ENCODE measurements around the gene ARHGAP15. TPM values are rescaled to one million over a fixed set of nuclear protein-coding genes. Genes with fewer than 3 reads are reported as not detected.

Gene ARHGAP15
- total and polyA plus RNA-seq, 8 donors = 0.69 to 5.2 (median 1.5) TPM

- 65 to 70% methylated on average over 1 of the region's 1 CpG for WGBS, 2 donors
- FAIRE-seq = no peak
Measured at GRCh38 chr2:143466391-143466790, 337.2 kb downstream of the ARHGAP15 start.

DNA sequence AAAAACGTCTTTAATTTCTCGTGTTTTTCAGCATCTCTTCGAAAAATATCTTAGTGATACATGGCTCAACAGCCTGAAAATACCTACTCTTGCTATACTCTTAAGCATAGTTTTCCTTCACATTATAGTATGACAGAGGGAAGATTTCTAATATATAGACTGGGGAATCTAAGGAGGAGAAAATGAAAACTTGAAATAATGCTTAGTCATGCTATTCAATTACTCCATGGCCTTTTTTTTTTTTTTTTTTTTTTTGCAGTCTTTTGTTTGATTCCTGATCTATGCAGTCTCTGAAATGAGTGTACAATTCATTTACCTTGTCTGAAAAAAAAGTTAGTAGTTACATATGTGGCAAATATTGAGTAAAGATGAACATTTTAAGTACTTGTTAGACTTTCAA is 337.8 kb downstream of the ARHGAP15 start:
- Histone ChIP-seq H3K36me3 (no peaks in the 10 kb centered on the region), H3K27ac (no peak overlapping the region), H3K4me3 (no peak overlapping the region), H3K27me3 (no peaks in the 10 kb centered on the region), H3K9me3 (no peaks in the 10 kb centered on the region), H3K4me1 (no peaks in the 10 kb centered on the region)
- intact Hi-C loops (cut with DNase I) = no loop called here
- ATAC-seq (no peak), DNase-seq (no peak), FAIRE-seq (no peak)
- WGBS, 2 donors = 80 to 92% methylated on average over 3 of the region's 3 CpGs
- TF ChIP-seq, protein P1, sequence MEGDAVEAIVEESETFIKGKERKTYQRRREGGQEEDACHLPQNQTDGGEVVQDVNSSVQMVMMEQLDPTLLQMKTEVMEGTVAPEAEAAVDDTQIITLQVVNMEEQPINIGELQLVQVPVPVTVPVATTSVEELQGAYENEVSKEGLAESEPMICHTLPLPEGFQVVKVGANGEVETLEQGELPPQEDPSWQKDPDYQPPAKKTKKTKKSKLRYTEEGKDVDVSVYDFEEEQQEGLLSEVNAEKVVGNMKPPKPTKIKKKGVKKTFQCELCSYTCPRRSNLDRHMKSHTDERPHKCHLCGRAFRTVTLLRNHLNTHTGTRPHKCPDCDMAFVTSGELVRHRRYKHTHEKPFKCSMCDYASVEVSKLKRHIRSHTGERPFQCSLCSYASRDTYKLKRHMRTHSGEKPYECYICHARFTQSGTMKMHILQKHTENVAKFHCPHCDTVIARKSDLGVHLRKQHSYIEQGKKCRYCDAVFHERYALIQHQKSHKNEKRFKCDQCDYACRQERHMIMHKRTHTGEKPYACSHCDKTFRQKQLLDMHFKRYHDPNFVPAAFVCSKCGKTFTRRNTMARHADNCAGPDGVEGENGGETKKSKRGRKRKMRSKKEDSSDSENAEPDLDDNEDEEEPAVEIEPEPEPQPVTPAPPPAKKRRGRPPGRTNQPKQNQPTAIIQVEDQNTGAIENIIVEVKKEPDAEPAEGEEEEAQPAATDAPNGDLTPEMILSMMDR (IDR thresholded peaks at IDR 0.05) = no peak

More at GRCh38 chr2:143466391-143466790, 337.2 kb downstream of the ARHGAP15 start:
- no peak overlapping the region for H3K4me3 ChIP-seq
- H3K4me1 ChIP-seq = no peaks in the 10 kb centered on the region
- DNase-seq (no peak), ATAC-seq (no peak)
- no peaks in the 10 kb centered on the region for H3K36me3 ChIP-seq
- intact Hi-C loops (cut with DNase I) = no loop called here
- H3K9me3 ChIP-seq = no peaks in the 10 kb centered on the region
- no peak overlapping the region for H3K27ac ChIP-seq
- TF ChIP-seq, protein P1 (IDR thresholded peaks at IDR 0.05) = no peak
- H3K27me3 ChIP-seq = no peaks in the 10 kb centered on the region

DNA sequence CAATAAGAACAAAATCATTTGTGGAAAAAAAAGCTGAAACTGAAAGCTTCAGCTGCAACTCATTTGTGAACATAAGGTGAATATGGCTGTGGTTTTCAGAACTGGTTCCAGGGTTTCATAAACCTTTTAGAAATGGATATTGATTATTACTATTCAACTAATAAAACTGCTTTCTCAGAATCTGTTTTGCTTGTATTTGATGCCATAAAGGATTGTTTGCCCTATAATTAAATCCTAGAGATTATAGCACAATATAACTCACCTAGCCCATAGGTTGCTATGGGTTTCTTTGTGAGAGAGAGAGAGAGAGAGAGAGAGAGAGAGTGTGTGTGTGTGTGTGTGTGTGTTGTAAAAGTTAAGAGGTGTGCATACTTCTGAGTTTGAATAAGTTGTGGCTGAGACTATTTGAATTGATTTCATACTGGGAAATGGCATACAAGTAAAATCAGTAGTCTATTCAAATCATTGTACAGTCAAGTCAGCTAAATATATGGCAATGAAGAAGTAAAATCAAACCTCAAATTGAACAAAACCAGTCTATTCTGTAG is 339.2 kb downstream of the ARHGAP15 start:
- ATAC-seq (no peak), FAIRE-seq (no peak), DNase-seq (no peak)
- Histone ChIP-seq H3K9me3 (no peaks in the 10 kb centered on the region), H3K27ac (no peak overlapping the region), H3K4me1 (no peaks in the 10 kb centered on the region), H3K27me3 (no peaks in the 10 kb centered on the region), H3K36me3 (no peaks in the 10 kb centered on the region), H3K4me3 (no peak overlapping the region)
- intact Hi-C loops (cut with DNase I) = no loop called here
- TF ChIP-seq, protein P1 (IDR thresholded peaks at IDR 0.05) = no peak

- ATAC-seq (no peak), FAIRE-seq (no peak), DNase-seq (no peak)
- no peaks in the 10 kb centered on the region for H3K36me3 ChIP-seq
- TF ChIP-seq, protein P1 (IDR thresholded peaks at IDR 0.05) = no peak
- H3K27ac ChIP-seq = no peak overlapping the region
- H3K4me3 ChIP-seq = no peak overlapping the region
- H3K27me3 ChIP-seq = no peaks in the 10 kb centered on the region
- no peaks in the 10 kb centered on the region for H3K9me3 ChIP-seq
- intact Hi-C loops (cut with DNase I) = no loop called here
- 81 to 92% methylated on average over 7 of the region's 7 CpGs for WGBS, 2 donors
- no peaks in the 10 kb centered on the region for H3K4me1 ChIP-seq
Measured at GRCh38 chr2:143469323-143469722, 340.1 kb downstream of the ARHGAP15 start.

DNA sequence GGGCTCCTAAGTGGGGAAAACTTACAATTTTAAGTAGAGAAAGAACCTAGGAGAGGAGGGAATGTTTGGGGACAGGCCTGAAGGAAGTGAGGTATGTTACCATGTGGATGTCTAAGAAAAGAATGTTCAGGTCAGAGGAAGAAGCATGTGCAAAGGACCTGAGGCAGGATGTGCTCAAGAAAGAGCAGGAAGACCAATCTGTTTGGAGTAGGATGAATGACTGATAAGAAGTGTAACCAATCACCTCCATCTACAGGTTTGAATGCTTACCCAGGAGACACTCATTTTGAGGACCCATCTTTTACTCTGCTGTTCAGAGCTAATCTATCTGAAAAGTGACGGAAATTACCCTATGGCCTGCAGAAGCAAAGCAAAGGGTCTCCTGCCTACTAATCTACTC is 342.3 kb downstream of the ARHGAP15 start:
- H3K27me3 ChIP-seq = no peaks in the 10 kb centered on the region
- WGBS, 2 donors = 97 to 100% methylated on average over 1 of the region's 1 CpG
- intact Hi-C loops (cut with DNase I) = no loop called here
- no peak overlapping the region for H3K27ac ChIP-seq
- DNase-seq (no peak), FAIRE-seq (no peak), ATAC-seq (no peak)
- H3K36me3 ChIP-seq = no peaks in the 10 kb centered on the region
- H3K4me1 ChIP-seq = no peaks in the 10 kb centered on the region
- TF ChIP-seq, protein P1 (IDR thresholded peaks at IDR 0.05) = no peak
- no peaks in the 10 kb centered on the region for H3K9me3 ChIP-seq
- H3K4me3 ChIP-seq = no peak overlapping the region
